ENCODE results near the gene PITPNC1. TPM values are rescaled to one million over a fixed set of nuclear protein-coding genes. Genes with fewer than 3 reads are reported as not detected.

The PITPNC1 gene
- total RNA-seq, 4 donors from 2014 or later = 2.3 to 8.6 (median 4.3) TPM

- Histone ChIP-seq H3K4me3 (no peak overlapping the region), H3K27ac (no peak overlapping the region), H3K4me1 (no peaks in the 10 kb centered on the region), H3K36me3 (no peaks in the 10 kb centered on the region), H3K27me3 (no peaks in the 10 kb centered on the region), H3K9me3 (no peaks in the 10 kb centered on the region)
- DNase-seq = no peak
- in situ Hi-C loops (cut with MboI; ENCODE audit: low sequenced_read_pairs in 4 of 4) (no loop called here), intact Hi-C loops (cut with DNase I; ENCODE audit: low total_unique reads) (no loop called here)
- no peak for TF ChIP-seq POLR2A (IDR thresholded peaks at IDR 0.05)
- TF ChIP-seq, protein P1, sequence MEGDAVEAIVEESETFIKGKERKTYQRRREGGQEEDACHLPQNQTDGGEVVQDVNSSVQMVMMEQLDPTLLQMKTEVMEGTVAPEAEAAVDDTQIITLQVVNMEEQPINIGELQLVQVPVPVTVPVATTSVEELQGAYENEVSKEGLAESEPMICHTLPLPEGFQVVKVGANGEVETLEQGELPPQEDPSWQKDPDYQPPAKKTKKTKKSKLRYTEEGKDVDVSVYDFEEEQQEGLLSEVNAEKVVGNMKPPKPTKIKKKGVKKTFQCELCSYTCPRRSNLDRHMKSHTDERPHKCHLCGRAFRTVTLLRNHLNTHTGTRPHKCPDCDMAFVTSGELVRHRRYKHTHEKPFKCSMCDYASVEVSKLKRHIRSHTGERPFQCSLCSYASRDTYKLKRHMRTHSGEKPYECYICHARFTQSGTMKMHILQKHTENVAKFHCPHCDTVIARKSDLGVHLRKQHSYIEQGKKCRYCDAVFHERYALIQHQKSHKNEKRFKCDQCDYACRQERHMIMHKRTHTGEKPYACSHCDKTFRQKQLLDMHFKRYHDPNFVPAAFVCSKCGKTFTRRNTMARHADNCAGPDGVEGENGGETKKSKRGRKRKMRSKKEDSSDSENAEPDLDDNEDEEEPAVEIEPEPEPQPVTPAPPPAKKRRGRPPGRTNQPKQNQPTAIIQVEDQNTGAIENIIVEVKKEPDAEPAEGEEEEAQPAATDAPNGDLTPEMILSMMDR (IDR thresholded peaks at IDR 0.05 in 4 of 5, conservative IDR thresholded peaks at IDR 0.05 in 1 of 5) = no peak
- ATAC-seq = no peak
Observed at GRCh38 chr17:67412032-67412431, 35.0 kb downstream of the PITPNC1 start.

DNA sequence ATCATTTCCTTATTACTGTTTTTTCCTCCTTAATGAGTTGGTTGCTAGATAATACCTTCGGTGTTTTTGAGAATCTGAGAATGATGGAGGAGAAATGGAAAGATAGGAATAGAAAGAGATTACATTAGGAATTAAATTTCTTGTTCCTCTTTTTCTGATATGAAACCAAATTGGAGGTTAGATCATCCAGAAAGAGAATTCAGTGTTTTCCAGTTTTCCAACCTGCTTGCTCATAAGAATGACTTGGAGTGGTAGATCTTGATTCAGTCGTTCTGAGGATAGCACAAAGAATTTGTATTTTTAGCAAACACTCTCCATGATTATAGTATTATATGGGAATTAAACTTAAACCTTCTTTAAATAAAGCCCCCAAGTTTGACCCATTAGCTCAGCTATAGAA lies 35.9 kb downstream of the PITPNC1 start:
- TF ChIP-seq, protein P1 (IDR thresholded peaks at IDR 0.05 in 4 of 5, conservative IDR thresholded peaks at IDR 0.05 in 1 of 5) = no peak
- TF ChIP-seq POLR2A (IDR thresholded peaks at IDR 0.05) = no peak
- Histone ChIP-seq H3K4me3 (no peak overlapping the region), H3K27ac (no peak overlapping the region), H3K9me3 (no peaks in the 10 kb centered on the region), H3K36me3 (no peaks in the 10 kb centered on the region), H3K4me1 (no peaks in the 10 kb centered on the region), H3K27me3 (no peaks in the 10 kb centered on the region)
- in situ Hi-C loops (cut with MboI; ENCODE audit: low sequenced_read_pairs in 4 of 4) = no loop called here
- no peak for DNase-seq
- ATAC-seq = no peak
- intact Hi-C loops (cut with DNase I; ENCODE audit: low total_unique reads) = no loop called here

- DNase-seq (no peak), ATAC-seq (no peak)
- in situ Hi-C loops (cut with MboI; ENCODE audit: low sequenced_read_pairs in 4 of 4) (no loop called here), intact Hi-C loops (cut with DNase I; ENCODE audit: low total_unique reads) (no loop called here)
- no peaks in the 10 kb centered on the region for H3K27me3 ChIP-seq
- no peaks in the 10 kb centered on the region for H3K36me3 ChIP-seq
- H3K27ac ChIP-seq = no peak overlapping the region
- H3K9me3 ChIP-seq = no peaks in the 10 kb centered on the region
- no peak overlapping the region for H3K4me3 ChIP-seq
- no peak for TF ChIP-seq POLR2A (IDR thresholded peaks at IDR 0.05)
- TF ChIP-seq, protein P1 (IDR thresholded peaks at IDR 0.05 in 4 of 5, conservative IDR thresholded peaks at IDR 0.05 in 1 of 5) = no peak
- H3K4me1 ChIP-seq = no peaks in the 10 kb centered on the region
Observed at GRCh38 chr17:67413388-67413787, 36.3 kb downstream of the PITPNC1 start.

DNA sequence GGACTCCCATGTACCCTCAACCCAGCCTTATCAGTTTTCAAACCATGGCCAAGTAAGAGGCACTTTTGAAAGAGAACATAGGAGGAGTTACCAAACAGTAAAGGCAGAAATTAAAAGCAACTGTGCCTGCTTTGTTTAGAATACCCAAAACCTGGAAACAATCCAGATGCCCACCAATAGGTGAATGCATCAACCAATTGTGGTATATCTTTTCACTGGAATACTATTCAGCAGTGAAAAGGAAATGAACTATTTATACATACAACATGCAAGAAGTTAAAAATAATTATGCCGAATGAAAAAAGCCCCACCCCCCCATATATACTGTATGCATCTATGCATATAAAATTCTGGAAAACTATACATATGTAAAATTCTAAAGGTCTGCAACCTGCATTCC lies 37.0 kb downstream of the PITPNC1 start:
- H3K4me1 ChIP-seq = no peaks in the 10 kb centered on the region
- no peak overlapping the region for H3K4me3 ChIP-seq
- no peak for DNase-seq
- no peaks in the 10 kb centered on the region for H3K36me3 ChIP-seq
- intact Hi-C loops (cut with DNase I; ENCODE audit: low total_unique reads) = no loop called here
- H3K27ac ChIP-seq = no peak overlapping the region
- no peaks in the 10 kb centered on the region for H3K9me3 ChIP-seq
- TF ChIP-seq, protein P1 (IDR thresholded peaks at IDR 0.05 in 4 of 5, conservative IDR thresholded peaks at IDR 0.05 in 1 of 5) = no peak
- no peak for TF ChIP-seq POLR2A (IDR thresholded peaks at IDR 0.05)
- in situ Hi-C loops (cut with MboI; ENCODE audit: low sequenced_read_pairs in 4 of 4) = no loop called here
- H3K27me3 ChIP-seq = no peaks in the 10 kb centered on the region
- no peak for ATAC-seq

- no peak for ATAC-seq
- TF ChIP-seq POLR2A (IDR thresholded peaks at IDR 0.05) = no peak
- TF ChIP-seq, protein P1 (IDR thresholded peaks at IDR 0.05 in 4 of 5, conservative IDR thresholded peaks at IDR 0.05 in 1 of 5) = no peak
- Histone ChIP-seq H3K36me3 (no peaks in the 10 kb centered on the region), H3K4me1 (no peaks in the 10 kb centered on the region), H3K4me3 (no peak overlapping the region), H3K27me3 (no peaks in the 10 kb centered on the region), H3K27ac (no peak overlapping the region), H3K9me3 (no peaks in the 10 kb centered on the region)
- DNase-seq = no peak
- intact Hi-C loops (cut with DNase I; ENCODE audit: low total_unique reads) = no loop called here
- in situ Hi-C loops (cut with MboI; ENCODE audit: low sequenced_read_pairs in 4 of 4) = no loop called here
Observed at GRCh38 chr17:67414559-67414958, 37.5 kb downstream of the PITPNC1 start.

Measured in gastrocnemius medialis (tissue), 4 donors.